NCI-H2196 treated with DMSO at 0.1 percent for 48 hours (cell line): Measurements from ENCODE around the gene PLIN3.
"Not testable (repeated sequence)": the region's sequence is repeated elsewhere in the genome, so short reads cannot be mapped to it uniquely, and the experiment has no call there.

Source experiments
- DNase-seq: peaks from one replicate; lab custom pipeline; 2025; ENCODE audit not compliant: unreplicated experiment; lab: John Stamatoyannopoulos, UW

The PLIN3 gene

DNA sequence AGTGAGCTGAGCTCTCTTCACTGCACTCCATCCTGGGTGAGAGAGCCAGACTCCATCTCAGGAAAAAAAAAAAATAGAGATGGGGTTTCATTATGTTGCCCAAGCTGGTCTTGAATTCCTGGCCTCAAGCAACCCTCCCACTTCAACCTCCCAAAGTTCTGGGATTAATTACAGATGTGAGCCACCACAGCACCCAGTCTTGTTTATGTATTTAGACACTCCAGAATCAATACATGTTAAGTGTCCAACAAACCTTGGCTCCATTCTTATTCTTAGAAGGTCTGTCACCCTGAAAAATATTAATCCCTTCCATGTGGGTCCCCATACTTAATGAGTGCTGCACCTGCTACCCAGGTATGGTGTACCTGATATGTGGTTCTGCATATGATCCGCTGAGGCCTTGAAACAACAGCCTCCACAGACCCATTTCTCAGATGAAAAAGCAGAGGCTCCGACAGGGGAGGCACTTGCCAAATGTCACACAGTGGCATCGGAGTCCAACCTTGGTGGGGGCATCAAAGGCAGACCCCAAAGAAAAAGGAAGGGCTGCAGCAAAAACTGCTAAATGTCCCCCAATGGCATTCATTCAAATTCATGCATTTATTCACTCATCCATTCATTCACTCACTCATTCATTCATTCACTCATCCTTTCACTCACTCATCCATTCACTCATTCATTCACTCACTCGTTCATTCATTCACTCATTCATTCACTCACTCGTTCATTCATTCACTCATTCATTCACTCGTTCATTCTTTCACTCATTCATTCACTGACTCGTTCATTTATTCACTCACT is 52.6 kb downstream of the PLIN3 start:
- DNase-seq, result no peak

DNA sequence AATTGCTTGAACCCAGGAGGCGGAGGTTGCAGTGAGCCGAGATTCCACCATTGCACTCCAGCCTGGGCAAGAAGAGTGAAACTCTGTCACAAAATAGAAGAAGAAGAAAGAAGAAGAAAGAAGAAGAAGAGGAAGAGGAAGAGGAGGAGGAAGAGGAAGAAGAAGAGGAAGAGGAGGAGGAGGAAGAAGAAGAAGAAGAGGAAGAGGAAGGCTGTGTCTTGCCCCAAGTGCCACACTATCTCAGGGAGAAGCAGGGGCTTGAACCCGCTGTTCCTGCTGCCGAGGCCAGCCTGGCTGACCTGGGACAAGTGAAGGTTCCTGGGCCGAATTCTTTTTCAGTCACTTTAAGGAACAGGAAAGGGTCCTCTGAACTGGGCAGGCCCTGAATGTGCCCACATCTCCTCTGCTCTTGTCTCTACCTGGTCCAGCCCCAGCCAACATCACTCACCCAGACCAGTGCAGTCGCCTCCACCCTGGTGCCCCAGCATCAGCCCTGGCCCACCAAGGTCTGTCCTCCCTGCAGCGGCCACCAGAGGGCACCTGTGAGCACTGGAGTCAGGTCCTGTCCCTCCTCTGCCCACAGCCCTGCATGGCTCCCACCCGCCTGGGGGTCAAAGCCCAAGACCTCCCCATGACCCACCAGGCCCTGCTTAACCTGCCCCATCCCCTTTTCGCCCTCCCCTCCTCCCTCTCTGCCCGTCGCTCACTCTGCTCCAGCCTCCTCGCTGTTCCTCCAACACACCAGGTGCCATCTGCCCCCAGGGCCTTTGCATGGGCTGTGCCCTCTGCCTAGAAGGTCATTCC is 55.9 kb downstream of the PLIN3 start:
- DNase-seq, result peak; percentile 12

DNA sequence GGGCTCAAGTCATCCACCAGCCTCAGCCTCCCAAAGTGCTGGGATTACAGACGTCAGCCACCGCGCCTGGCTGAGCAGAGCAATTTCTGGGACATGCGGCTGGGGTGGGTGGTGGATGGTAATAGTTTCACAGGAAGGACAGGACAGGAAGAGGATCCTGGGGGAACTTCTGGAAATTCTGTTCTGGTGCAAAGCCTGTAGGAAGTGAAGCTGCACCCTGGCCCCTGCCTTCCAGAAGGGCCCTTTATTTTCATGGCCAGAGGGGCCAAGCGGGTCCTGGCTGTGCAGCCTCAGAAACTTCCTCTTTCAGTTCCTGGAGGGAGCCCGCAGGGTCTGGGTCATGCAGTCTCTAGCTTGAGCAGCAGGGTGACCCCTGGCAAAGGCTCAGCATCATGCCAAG is 60.3 kb downstream of the PLIN3 start:
- no peak for DNase-seq

DNA sequence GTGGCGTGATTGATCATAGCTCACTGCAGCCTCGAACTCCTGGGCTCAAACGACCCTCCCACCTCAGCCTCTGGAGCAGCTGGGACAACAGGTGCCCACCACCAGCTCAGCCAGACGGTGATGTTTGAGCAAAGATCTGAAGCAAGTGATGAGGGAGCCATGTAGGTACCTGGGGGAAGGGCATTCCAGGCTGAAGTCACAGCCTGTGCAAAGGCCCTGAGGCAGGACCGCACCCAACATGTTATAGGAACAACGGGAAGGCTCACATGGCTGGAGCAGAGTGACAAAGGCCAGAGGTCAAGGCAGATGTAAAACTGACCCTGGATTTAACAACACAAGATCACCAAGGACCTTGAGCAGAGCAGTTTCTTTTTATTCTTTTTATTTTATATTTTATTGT is 61.1 kb downstream of the PLIN3 start:
- DNase-seq, result no peak

DNA sequence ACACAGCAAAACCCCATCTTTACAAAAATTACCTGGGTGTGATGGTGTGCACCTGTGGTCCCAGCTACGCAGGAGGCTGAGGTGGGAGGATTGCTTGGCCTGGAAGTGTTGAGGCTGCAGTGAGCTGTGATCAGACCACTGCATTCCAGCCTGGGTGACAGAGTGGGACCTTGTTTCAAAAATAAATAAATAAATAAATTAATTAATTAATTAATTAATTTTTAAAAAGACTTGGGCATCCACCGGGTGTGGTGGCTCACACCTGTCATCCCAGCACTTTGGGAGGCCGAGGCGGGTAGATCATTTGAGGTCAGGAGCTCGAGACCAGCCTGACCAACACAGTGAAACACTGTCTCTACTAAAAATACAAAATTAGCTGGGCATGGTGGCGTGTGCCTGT is 62.3 kb downstream of the PLIN3 start:
- not testable (repeated sequence) for DNase-seq

DNA sequence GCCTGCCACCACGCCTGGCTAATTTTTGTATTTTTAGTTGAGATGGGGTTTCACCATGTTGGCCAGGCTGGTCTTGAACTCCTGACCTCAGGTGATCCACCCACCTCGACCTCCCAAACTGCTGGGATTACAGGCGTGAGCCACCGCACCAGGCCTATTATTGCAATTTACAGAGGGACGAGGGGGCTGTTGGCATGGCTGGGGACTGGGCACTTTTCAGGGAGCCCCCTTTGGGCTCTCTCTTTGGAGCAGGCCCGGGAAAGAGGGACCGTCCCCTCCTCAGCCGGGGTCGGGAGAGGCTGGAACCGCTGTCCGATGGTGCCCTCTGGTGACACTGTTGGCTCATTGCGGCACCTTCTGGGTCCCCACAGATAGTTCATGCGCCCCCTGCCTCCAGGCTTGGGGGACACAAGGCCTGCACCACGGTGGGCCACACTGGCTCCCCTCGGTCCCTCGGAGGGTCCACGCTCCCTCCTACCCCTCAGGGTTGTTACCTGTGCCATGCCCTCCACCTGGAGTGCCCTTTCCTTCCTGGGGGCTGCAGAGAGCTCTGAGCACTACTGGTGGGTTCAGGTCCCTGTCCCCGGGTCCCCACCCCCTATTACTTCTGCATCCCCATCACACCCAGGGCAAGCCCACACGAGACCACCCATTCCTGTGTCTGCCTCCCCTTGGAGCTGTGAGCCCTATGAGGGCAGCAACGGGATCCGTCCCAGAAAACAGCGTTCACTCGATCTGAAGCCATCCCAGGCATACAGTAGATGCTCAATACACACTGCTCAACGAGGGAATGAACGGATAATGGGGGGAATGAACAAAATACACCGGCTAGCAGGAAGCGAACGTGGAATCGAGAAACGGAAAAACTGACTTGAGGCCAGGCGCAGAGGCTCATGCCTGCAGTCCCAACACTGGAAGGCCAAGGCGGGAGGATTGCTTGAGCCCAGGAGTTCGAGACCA is 63.5 kb downstream of the PLIN3 start:
- peak; percentile 29 for DNase-seq

DNA sequence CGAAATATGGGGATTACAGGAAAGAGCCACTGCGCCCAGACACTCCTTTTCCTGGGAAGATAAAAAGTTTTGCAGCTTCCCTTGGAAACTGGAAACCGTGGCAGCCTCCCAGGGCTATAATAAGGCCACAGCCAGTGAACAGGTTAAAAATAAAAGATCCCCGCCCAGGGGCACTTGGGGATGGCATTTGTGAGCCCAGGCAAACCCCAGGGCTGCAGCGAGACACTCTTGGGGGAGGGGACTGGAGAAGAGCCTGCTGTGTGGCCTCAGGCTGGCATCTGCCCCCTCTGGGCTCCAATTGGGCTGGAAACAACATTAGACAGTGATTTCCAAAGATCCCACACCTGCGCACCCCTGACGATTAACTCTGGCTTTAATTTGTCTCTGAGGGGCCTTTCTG is 64.8 kb downstream of the PLIN3 start:
- DNase-seq, result no peak

DNA sequence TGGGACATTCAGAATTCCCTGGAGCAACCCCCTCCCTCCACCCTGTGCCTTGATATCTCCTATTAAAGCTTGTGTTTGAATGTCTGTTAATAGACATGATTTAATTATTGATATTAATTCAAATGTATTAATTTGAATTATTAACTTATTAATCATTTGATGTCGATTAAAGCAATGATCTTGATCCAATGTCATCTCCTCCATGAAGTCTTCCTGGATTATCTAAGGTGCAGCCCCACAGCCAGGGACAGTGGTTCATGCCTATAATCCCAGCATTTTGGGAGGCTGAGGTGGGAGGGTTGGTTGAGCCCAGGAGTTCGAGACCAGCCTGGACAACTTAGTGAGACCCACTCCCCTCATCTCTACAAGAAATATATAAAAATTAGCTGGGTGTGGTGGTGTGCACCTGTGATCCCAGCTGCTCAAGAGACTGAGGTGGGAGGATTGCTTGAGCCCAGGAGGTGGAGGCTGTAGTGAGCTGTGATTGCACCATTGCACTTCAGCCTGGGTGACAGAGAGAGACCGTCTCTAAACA is 66.3 kb downstream of the PLIN3 start:
- no peak for DNase-seq

DNA sequence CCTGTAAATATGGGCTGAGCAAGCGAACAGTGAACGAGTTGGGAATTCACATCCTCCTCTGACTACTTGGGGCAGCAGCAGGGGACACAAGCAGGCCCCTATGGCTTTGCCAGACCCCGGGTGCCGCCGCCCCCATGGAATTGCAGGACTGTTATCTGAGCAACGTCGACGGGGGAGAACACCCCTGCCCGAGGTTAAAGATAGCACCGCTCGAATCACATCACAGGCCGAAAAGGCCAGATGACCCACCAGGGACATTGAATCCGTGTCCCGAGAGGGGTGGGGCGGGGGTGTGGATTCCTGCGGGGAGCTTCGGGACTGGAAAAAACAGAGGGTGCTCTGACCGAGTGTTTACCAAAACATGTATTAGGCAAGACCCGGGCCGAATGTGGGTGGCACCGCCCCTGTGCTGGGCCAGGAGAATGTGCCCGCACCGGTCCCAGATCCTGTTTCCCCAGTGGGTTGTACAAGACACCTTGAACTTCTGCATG is 66.8 kb downstream of the PLIN3 start:
- no peak for DNase-seq

DNA sequence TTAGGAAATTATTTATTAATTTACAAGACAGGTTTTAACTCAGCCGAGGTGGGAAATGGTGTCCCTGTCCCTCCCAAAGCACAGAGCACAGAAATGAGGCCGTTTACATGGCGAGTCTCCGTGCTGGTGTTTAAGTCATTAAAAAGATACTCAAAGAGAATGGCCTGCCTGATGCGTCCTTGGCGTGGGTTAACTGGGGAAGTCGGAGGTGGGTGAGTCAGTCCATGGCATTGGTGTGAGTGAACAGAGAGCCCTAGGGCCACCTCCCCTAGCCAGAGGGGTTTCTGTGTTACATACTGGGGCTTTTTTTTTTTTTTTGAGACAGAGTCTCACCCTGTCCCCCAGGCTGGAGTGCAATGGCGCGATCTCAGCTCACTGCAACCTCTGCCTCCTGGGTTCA is 72.1 kb downstream of the PLIN3 start:
- DNase-seq, result no peak

DNA sequence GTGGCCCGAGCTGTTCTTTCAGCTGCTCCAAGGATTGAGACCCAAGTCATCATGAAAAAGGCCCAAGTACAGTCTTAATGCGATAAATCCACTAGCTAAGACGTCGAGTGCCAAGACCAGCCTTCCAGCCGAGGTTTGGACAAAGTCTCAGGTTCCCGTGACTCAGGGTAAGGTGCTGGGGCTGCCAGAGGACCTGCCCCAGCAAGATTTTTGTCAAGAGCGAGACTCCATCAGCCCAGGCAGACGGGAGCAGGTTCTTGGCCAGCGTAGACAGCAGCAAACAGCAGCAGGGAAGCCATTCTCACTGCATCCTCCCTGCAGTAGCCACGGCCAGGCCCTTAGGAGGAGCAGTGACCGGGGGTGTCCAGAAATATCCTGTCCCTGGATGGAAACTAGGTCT is 72.5 kb downstream of the PLIN3 start:
- no peak for DNase-seq

DNA sequence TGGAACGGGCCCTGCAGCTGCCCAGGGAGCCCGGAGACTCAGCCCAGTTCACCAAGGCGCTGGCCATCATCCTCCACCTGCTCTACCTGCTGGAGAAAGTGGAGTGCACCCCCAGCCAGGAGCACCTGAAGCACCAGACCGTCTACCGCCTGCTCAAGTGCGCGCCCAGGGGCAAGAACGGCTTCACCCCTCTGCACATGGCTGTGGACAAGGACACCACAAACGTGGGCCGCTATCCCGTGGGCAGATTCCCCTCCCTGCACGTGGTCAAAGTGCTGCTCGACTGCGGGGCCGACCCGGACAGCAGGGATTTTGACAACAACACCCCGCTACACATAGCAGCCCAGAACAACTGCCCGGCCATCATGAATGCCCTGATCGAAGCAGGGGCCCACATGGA is 74.2 kb downstream of the PLIN3 start:
- not testable (repeated sequence) for DNase-seq

DNA sequence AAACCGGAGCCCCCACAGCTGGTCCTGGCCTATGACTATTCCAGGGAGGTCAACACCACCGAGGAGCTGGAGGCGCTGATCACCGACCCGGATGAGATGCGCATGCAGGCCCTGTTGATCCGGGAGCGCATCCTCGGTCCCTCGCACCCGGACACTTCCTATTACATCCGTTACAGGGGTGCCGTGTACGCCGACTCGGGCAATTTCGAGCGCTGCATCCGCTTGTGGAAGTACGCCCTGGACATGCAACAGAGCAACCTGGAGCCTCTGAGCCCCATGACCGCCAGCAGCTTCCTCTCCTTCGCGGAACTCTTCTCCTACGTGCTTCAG is 74.6 kb downstream of the PLIN3 start:
- not testable (repeated sequence) for DNase-seq

DNA sequence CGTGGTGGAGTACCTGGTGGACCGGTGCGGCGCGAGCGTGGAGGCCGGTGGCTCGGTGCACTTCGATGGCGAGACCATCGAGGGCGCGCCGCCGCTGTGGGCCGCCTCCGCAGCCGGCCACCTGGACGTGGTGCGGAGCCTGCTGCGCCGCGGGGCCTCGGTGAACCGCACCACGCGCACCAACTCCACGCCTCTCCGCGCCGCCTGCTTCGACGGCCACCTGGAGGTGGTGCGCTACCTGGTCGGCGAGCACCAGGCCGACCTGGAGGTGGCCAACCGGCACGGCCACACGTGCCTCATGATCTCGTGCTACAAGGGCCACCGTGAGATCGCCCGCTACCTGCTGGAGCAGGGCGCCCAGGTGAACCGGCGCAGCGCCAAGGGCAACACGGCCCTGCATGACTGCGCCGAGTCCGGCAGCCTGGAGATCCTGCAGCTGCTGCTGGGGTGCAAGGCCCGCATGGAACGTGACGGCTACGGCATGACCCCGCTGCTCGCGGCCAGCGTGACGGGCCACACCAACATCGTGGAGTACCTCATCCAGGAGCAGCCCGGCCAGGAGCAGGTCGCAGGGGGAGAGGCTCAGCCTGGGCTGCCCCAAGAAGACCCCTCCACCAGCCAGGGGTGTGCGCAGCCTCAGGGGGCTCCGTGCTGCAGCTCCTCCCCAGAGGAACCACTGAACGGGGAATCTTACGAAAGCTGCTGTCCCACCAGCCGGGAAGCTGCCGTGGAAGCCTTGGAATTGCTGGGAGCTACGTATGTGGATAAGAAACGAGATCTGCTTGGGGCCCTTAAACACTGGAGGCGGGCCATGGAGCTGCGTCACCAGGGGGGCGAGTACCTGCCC is 75.2 kb downstream of the PLIN3 start:
- DNase-seq, result not testable (repeated sequence)

DNA sequence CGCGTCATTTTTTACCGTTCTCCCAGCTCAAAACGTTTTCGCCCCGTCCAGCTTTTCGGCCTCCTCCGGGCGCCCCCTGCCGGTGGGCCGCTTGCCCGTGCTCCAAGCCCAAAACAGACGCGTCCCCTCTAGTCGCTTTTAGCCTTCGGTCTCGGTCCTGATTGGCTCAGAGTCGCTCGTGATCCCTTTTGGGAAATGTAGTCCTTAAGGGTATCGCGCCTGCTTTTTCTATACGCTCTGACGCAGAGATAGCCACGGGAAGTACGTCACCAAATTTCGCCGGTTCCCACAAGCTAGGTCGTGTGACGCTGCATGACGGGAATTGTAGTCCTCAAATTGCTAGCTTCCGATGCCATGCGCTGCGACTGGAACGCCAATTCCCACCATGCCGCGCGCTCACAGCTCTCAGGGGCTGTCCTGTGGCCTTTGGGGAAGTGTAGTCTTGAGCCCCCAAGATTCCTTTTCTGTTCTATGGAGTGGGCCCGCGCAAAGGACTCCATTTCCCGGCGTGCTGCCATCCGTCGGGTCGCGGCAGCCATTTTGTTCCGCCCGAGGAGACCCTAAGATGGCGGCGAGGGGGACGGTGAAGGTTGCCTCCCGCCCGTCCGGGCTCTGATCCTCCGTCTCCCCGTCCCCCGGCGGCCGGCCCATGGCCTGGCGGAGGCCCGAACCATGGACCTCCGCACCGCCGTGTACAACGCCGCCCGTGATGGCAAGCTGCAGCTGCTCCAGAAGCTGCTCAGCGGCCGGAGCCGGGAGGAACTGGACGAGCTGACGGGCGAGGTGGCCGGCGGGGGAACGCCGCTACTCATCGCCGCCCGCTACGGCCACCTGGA is 76.1 kb downstream of the PLIN3 start, which contains the start of gene FEM1A:
Gene FEM1A, plus strand, starts transcription at position 552 of the 836 bp plus-strand sequence. Its CDS starts 121 bp downstream, at position 673.
- peak; percentile 99 for DNase-seq
